Vagina (tissue), 2 donors: Measurements from ENCODE around the gene CTAG1A. TPM values are rescaled to one million over a fixed set of nuclear protein-coding genes. Genes with fewer than 3 reads are reported as not detected.

ENCODE experiments used
- DNase-seq, 2 donors: peaks; one replicate each; pipeline ENCODE4 v3.0.0-alpha.2; 2017; ENCODE audit errors: extremely low spot score in 2 of 2
- H3K27ac ChIP-seq: fragments of 200-600 bp; sonication (generic); one replicate; pipeline ENCODE4 v1.5.1; 2019
- H3K27me3 ChIP-seq: fragments of 200-600 bp; sonication (generic); one replicate; pipeline ENCODE4 v1.5.1; 2019
- H3K36me3 ChIP-seq, 2 donors: fragments of 200-600 bp; sonication (generic); one replicate each; pipeline ENCODE4 v1.5.1; 2017 to 2019
- H3K4me1 ChIP-seq: fragments of 200-600 bp; sonication (generic); one replicate; pipeline ENCODE4 v1.5.1; 2019
- H3K4me3 ChIP-seq, 2 donors: fragments of 200-600 bp; sonication (generic); 1 replicate in 1 of 2; 2 replicates in 1 of 2; pipeline ENCODE4 v1.5.1; 2016 to 2019
- H3K9me3 ChIP-seq: fragments of 200-600 bp; sonication (generic); one replicate; pipeline ENCODE4 v1.5.1; 2019
- CTCF ChIP-seq, 3 experiments: fragments of 450-650 bp in 2 of 3; fragments of 200-600 bp in 1 of 3; sonication (generic) in 1 of 3; IDR thresholded peaks; one replicate each; pipeline ENCODE4 v1.5.1; 2017 to 2019; ENCODE audit warnings: antibody characterized with exemption in 3 of 3, mild to moderate bottlenecking in 2 of 3, moderate library complexity in 2 of 3
- POLR2A ChIP-seq, 2 donors: fragments of 450-650 bp; IDR thresholded peaks; one replicate each; pipeline ENCODE4 v1.6.1; 2017; ENCODE audit warnings: antibody characterized with exemption in 2 of 2, mild to moderate bottlenecking in 2 of 2, moderate library complexity in 2 of 2
- POLR2AphosphoS5 ChIP-seq, 2 donors: sonication (generic); formaldehyde crosslinking; IDR thresholded peaks; one replicate each; pipeline ENCODE4 v1.9.0; 2017; ENCODE audit warnings: antibody characterized with exemption in 2 of 2, mild to moderate bottlenecking in 2 of 2, low read depth in 1 of 2; ENCODE audit not compliant: insufficient read depth in 1 of 2
- intact Hi-C: fragments of 100-400 bp; cut with DNase I; formaldehyde crosslinking; loops from one replicate; pipeline ENCODE4 v1.15.1; 2023
- total RNA-seq: library from RNA; depleted of rRNA; stranded (reverse); fragments of >200 nt; gene quantifications from one replicate; pipeline ENCODE4 v1.2.3, GENCODE V29; 2016

CTAG1A gene
- total RNA-seq, 1 donor from 2014 or later: not detected

DNA sequence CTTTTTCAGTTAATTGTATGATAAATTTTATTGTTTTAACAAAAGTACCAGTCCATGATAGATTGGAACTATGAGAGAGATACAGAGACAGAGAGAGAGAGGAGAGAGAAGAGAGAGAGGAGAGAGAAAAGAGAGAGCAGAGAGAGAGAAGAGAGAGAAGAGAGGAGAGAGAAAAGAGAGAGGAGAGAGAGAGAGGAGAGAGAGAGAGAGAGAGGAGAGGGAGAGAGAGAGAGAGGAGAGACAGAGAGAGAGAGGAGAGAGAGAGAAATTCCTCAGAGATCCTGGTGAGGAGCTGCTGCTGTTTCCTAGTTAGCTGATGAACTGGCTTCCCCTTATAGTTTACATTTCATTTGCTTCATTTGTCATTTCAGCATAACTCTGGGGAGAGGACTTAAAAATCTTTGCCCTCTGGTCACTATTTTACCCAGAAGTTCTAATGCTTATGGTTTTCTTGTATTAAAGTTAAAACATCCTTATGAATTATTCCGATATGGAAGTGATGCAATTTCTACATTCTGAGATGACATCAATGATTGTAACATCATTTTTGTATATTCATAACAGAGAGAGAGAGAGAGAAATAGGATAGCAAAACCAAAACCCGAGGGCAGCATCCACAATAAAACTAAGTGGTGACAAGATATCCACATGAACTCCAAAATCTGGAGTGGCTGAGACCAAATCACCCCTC is 10.8 kb downstream of the CTAG1A start:
- H3K27me3 ChIP-seq: no peaks in the 10 kb centered on the region
- TF ChIP-seq POLR2A (IDR thresholded peaks at IDR 0.05) (no peak), CTCF (IDR thresholded peaks at IDR 0.05) (no peak), POLR2AphosphoS5 (IDR thresholded peaks at IDR 0.05; ENCODE audit: insufficient read depth in 1 of 2, low read depth in 1 of 2) (no peak)
- DNase-seq: no peak
- intact Hi-C loops: no loop called here
- no peak overlapping the region for H3K27ac ChIP-seq
- no peak overlapping the region for H3K4me3 ChIP-seq
- no peaks in the 10 kb centered on the region for H3K4me1 ChIP-seq
- H3K9me3 ChIP-seq: no peaks in the 10 kb centered on the region
- no peaks in the 10 kb centered on the region for H3K36me3 ChIP-seq

GRCh38 chrX:154596290-154596929 is 11.5 kb downstream of the CTAG1A start:
- Histone ChIP-seq H3K9me3 (no peaks in the 10 kb centered on the region), H3K27me3 (no peaks in the 10 kb centered on the region), H3K27ac (no peak overlapping the region), H3K4me1 (no peaks in the 10 kb centered on the region), H3K4me3 (no peak overlapping the region), H3K36me3 (no peaks in the 10 kb centered on the region)
- intact Hi-C loops: no loop called here
- no peak for TF ChIP-seq POLR2AphosphoS5 (IDR thresholded peaks at IDR 0.05; ENCODE audit: insufficient read depth in 1 of 2, low read depth in 1 of 2)
- no peak for TF ChIP-seq CTCF (IDR thresholded peaks at IDR 0.05)
- no peak for TF ChIP-seq POLR2A (IDR thresholded peaks at IDR 0.05)
- DNase-seq: no peak

GRCh38 chrX:154597221-154597620 is 12.3 kb downstream of the CTAG1A start:
- Histone ChIP-seq H3K27ac (no peak overlapping the region), H3K4me3 (no peak overlapping the region), H3K9me3 (no peaks in the 10 kb centered on the region), H3K4me1 (no peaks in the 10 kb centered on the region), H3K36me3 (no peaks in the 10 kb centered on the region), H3K27me3 (no peaks in the 10 kb centered on the region)
- intact Hi-C loops: no loop called here
- TF ChIP-seq CTCF (IDR thresholded peaks at IDR 0.05) (no peak), POLR2AphosphoS5 (IDR thresholded peaks at IDR 0.05; ENCODE audit: insufficient read depth in 1 of 2, low read depth in 1 of 2) (no peak), POLR2A (IDR thresholded peaks at IDR 0.05) (no peak)
- no peak for DNase-seq

- no peaks in the 10 kb centered on the region for H3K4me1 ChIP-seq
- no peak overlapping the region for H3K27ac ChIP-seq
- no peaks in the 10 kb centered on the region for H3K36me3 ChIP-seq
- no peaks in the 10 kb centered on the region for H3K9me3 ChIP-seq
- intact Hi-C loops: no loop called here
- TF ChIP-seq POLR2A (IDR thresholded peaks at IDR 0.05) (no peak), POLR2AphosphoS5 (IDR thresholded peaks at IDR 0.05; ENCODE audit: insufficient read depth in 1 of 2, low read depth in 1 of 2) (no peak), CTCF (IDR thresholded peaks at IDR 0.05) (no peak)
- DNase-seq: no peak
- no peak overlapping the region for H3K4me3 ChIP-seq
- no peaks in the 10 kb centered on the region for H3K27me3 ChIP-seq
These were observed 13.7 kb downstream of the CTAG1A start for GRCh38 chrX:154598656-154599055.

DNA sequence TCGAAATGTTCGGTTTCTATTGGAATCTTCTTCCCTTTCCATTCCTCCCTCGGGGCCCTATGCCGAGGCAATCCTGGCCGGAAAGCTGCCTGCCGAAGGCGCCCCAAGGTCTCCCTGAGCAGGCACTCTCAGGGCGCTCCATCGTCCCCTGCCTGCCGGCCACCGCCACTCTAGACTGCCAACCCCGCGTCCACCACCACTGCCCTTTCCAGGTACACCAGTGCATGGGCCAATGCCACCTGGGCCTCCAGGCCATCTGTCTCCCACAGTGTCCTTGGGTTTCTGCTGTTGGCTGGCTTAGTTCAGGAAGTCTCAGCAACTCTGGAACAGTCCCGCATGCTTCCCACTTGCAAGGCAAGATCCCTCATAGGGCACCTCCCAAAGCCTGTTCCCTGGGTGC is 14.6 kb downstream of the CTAG1A start:
- Histone ChIP-seq H3K27ac (no peak overlapping the region), H3K9me3 (no peaks in the 10 kb centered on the region), H3K4me3 (no peak overlapping the region), H3K27me3 (no peaks in the 10 kb centered on the region), H3K36me3 (no peaks in the 10 kb centered on the region), H3K4me1 (no peaks in the 10 kb centered on the region)
- TF ChIP-seq POLR2AphosphoS5 (IDR thresholded peaks at IDR 0.05; ENCODE audit: insufficient read depth in 1 of 2, low read depth in 1 of 2): no peak
- no peak for TF ChIP-seq POLR2A (IDR thresholded peaks at IDR 0.05)
- TF ChIP-seq CTCF (IDR thresholded peaks at IDR 0.05): no peak
- intact Hi-C loops: no loop called here
- DNase-seq: no peak
